ENCODE results near the gene MISP3. TPM values are rescaled to one million over a fixed set of nuclear protein-coding genes. Genes with fewer than 3 reads are reported as not detected.
"Not testable (repeated sequence)": the region's sequence is repeated elsewhere in the genome, so short reads cannot be mapped to it uniquely, and the experiment has no call there.

MISP3 gene
- total RNA-seq, 1 donor from 2014 or later = 6.7 TPM

- H3K36me3 ChIP-seq; intact Hi-C loops (cut with DNase I); H3K9me3 ChIP-seq; H3K27me3 ChIP-seq; H3K4me1 ChIP-seq; DNase-seq; H3K4me3 ChIP-seq: not testable (repeated sequence)
- TF ChIP-seq CTCF (IDR thresholded peaks at IDR 0.05) = peak; percentile 56
- peak; percentile 85 for ATAC-seq
- H3K27ac ChIP-seq = peak overlapping the region; percentile 26
Observed at GRCh38 chr19:14042659-14043608, 29.7 kb upstream of the MISP3 start.

- ATAC-seq; H3K9me3 ChIP-seq; H3K27me3 ChIP-seq; H3K4me1 ChIP-seq; H3K4me3 ChIP-seq; intact Hi-C loops (cut with DNase I); DNase-seq; H3K27ac ChIP-seq: not testable (repeated sequence)
- peaks cover 14% of the 10 kb centered on the region for H3K36me3 ChIP-seq
Observed at GRCh38 chr19:14047866-14048265, 24.7 kb upstream of the MISP3 start.

GRCh38 chr19:14048443-14049153 lies 24.0 kb upstream of the MISP3 start:
- Histone ChIP-seq H3K27ac (no peak overlapping the region), H3K27me3 (no peaks in the 10 kb centered on the region), H3K4me1 (no peaks in the 10 kb centered on the region), H3K4me3 (no peak overlapping the region), H3K36me3 (peaks cover 14% of the 10 kb centered on the region), H3K9me3 (no peaks in the 10 kb centered on the region)
- peak; percentile 94 for ATAC-seq
- peak; percentile 83 for DNase-seq
- intact Hi-C loops (cut with DNase I) = no loop called here
- peak; percentile 92 for TF ChIP-seq CTCF (IDR thresholded peaks at IDR 0.05)

- Histone ChIP-seq H3K9me3 (no peaks in the 10 kb centered on the region), H3K36me3 (peaks cover 14% of the 10 kb centered on the region), H3K27me3 (no peaks in the 10 kb centered on the region), H3K27ac (no peak overlapping the region), H3K4me3 (no peak overlapping the region), H3K4me1 (no peaks in the 10 kb centered on the region)
- DNase-seq (no peak), ATAC-seq (no peak)
- TF ChIP-seq CTCF (IDR thresholded peaks at IDR 0.05) = no peak
- intact Hi-C loops (cut with DNase I) = no loop called here
Observed at GRCh38 chr19:14050512-14050911, 22.1 kb upstream of the MISP3 start.

- intact Hi-C loops (cut with DNase I); H3K27ac ChIP-seq; DNase-seq; H3K4me3 ChIP-seq; H3K9me3 ChIP-seq; ATAC-seq; H3K27me3 ChIP-seq; H3K4me1 ChIP-seq: not testable (repeated sequence)
- H3K36me3 ChIP-seq = peaks cover 14% of the 10 kb centered on the region
Observed at GRCh38 chr19:14050961-14051360, 21.6 kb upstream of the MISP3 start.

- no peak overlapping the region for H3K4me3 ChIP-seq
- no peak overlapping the region for H3K27ac ChIP-seq
- intact Hi-C loops (cut with DNase I) = no loop called here
- H3K9me3 ChIP-seq = no peaks in the 10 kb centered on the region
- H3K27me3 ChIP-seq = no peaks in the 10 kb centered on the region
- no peak for TF ChIP-seq CTCF (IDR thresholded peaks at IDR 0.05)
- peaks cover 14% of the 10 kb centered on the region for H3K36me3 ChIP-seq
- ATAC-seq (no peak), DNase-seq (peak; percentile 63)
- no peaks in the 10 kb centered on the region for H3K4me1 ChIP-seq
Observed at GRCh38 chr19:14051980-14052379, 20.6 kb upstream of the MISP3 start.

Measured in upper lobe of right lung (tissue), 1 donor.